SK-N-SH (cell line): ENCODE results near the gene ZC3H13. TPM values are rescaled to one million over a fixed set of nuclear protein-coding genes. Genes with fewer than 3 reads are reported as not detected.
A peak's percentile ranks its signal among the peaks of the same experiment; 100 is the strongest.

Experiments
- CTCF ChIA-PET: fragments of 300-600, 350-600 bp; formaldehyde crosslinking; extraction: SDS; loops from one replicate; lab custom pipeline; 2021; lab: Yijun Ruan, JAX
- POLR2A ChIA-PET: fragments of 350-600 bp; sonication (Branson Sonifier 250); formaldehyde crosslinking; extraction: SDS; loops from one replicate; lab custom pipeline; 2020; ENCODE audit warnings: antibody characterized with exemption, inconsistent platforms; lab: Yijun Ruan, JAX
- DNase-seq: peaks from one replicate; pipeline ENCODE4 v3.0.0; 2012
- H2AFZ ChIP-seq: fragments of 200-600 bp; sonication (generic); 2 replicates; pipeline ENCODE4 v1.8.1; 2016; ENCODE audit warnings: antibody characterized with exemption, mild to moderate bottlenecking, low read depth
- H3F3A ChIP-seq: fragments of 200-600 bp; sonication (generic); replicated peaks from 2 replicates; pipeline ENCODE3; 2016; ENCODE audit warnings: antibody characterized with exemption, mild to moderate bottlenecking; ENCODE audit not compliant: insufficient read depth
- H3K27ac ChIP-seq, 2 experiments: fragments of 200-500 bp in 1 of 2; fragments of 200-600 bp in 1 of 2; sonication (Bioruptor generic) in 1 of 2; sonication (generic), shearing (Covaris generic) in 1 of 2; 2 replicates each; pipeline versions ENCODE4 v1.5.1 to v1.6.1; 2014 to 2016; ENCODE audit warnings: low read depth in 2 of 2, inconsistent platforms in 1 of 2, low read length in 1 of 2, mild to moderate bottlenecking in 1 of 2, mixed read lengths in 1 of 2
- H3K27me3 ChIP-seq: fragments of 200-600 bp; sonication (generic), shearing (Covaris generic); 2 replicates; pipeline ENCODE4 v1.6.1; 2016; ENCODE audit warnings: mixed run types; ENCODE audit not compliant: insufficient read depth
- H3K36me3 ChIP-seq, 2 experiments: fragments of 200-500 bp in 1 of 2; fragments of 200-600 bp in 1 of 2; sonication (Bioruptor generic) in 1 of 2; sonication (generic) in 1 of 2; replicated peaks in 1 of 2; 2 replicates each; pipeline versions ENCODE3 to v1.5.1; 2014 to 2016; ENCODE audit warnings: low read length in 1 of 2, mild to moderate bottlenecking in 1 of 2; ENCODE audit not compliant: insufficient read depth in 2 of 2, control insufficient read depth in 1 of 2
- H3K4me1 ChIP-seq, 2 experiments: fragments of 200-500 bp in 1 of 2; fragments of 200-600 bp in 1 of 2; sonication (Bioruptor generic) in 1 of 2; sonication (generic), shearing (Covaris generic) in 1 of 2; 2 replicates each; pipeline versions ENCODE4 v1.5.1 to v1.6.1; 2014 to 2016; ENCODE audit warnings: low read depth in 1 of 2, low read length in 1 of 2, mixed run types in 1 of 2; ENCODE audit not compliant: insufficient read depth in 2 of 2, control insufficient read depth in 1 of 2
- H3K4me2 ChIP-seq: fragments of 200-600 bp; sonication (generic), shearing (Covaris generic); 2 replicates; pipeline ENCODE4 v1.6.1; 2017; ENCODE audit warnings: mixed run types
- H3K4me3 ChIP-seq, 2 experiments: fragments of 200-500 bp in 1 of 2; fragments of 200-600 bp in 1 of 2; sonication (Bioruptor generic) in 1 of 2; sonication (generic), shearing (Covaris generic) in 1 of 2; 2 replicates each; pipeline versions ENCODE4 v1.5.1 to v1.8.1; 2014 to 2016; ENCODE audit warnings: low read depth in 2 of 2, inconsistent platforms in 1 of 2, low read length in 1 of 2, mild to moderate bottlenecking in 1 of 2, mixed read lengths in 1 of 2, moderate library complexity in 1 of 2
- H3K79me2 ChIP-seq: fragments of 200-600 bp; sonication (generic); 2 replicates; pipeline ENCODE4 v1.8.1; 2017; ENCODE audit warnings: mild to moderate bottlenecking; ENCODE audit not compliant: insufficient read depth
- H3K9ac ChIP-seq: fragments of 200-600 bp; sonication (generic); 2 replicates; pipeline ENCODE4 v1.6.1; 2017; ENCODE audit warnings: mixed run types
- H3K9me2 ChIP-seq: fragments of 200-600 bp; sonication (generic); 2 replicates; pipeline ENCODE4 v1.6.1; 2017; ENCODE audit warnings: mixed run types
- H3K9me3 ChIP-seq: fragments of 200-600 bp; sonication (generic); 2 replicates; pipeline ENCODE4 v1.6.1; 2017; ENCODE audit warnings: mixed run types, mild to moderate bottlenecking, moderate library complexity
- H4K20me1 ChIP-seq: fragments of 200-600 bp; sonication (generic); 2 replicates; pipeline ENCODE4 v1.6.1; 2017; ENCODE audit warnings: mild to moderate bottlenecking, mixed run types; ENCODE audit not compliant: insufficient read depth
- ELF1 ChIP-seq: IDR thresholded peaks from 2 replicates; pipeline ENCODE4 v1.4.0; 2012
- EZH2phosphoT487 ChIP-seq: fragments of 200-600 bp; sonication (generic); IDR thresholded peaks from 2 replicates; pipeline ENCODE4 v1.6.1; 2017; ENCODE audit warnings: low read depth, mixed run types, mild to moderate bottlenecking, antibody characterized with exemption, moderate library complexity, borderline replicate concordance
- FOSL2 ChIP-seq: IDR thresholded peaks from 2 replicates; pipeline ENCODE4 v1.4.0; 2012; ENCODE audit warnings: low read depth, mild to moderate bottlenecking, moderate library complexity, borderline replicate concordance
- FOXJ3 ChIP-seq: sonication (generic); formaldehyde crosslinking; IDR thresholded peaks from 2 replicates; pipeline ENCODE4 v1.5.1; 2020; ENCODE audit warnings: mild to moderate bottlenecking, missing genetic modification reagents
- FOXM1 ChIP-seq: IDR thresholded peaks from 2 replicates; pipeline ENCODE4 v1.4.0; 2012; ENCODE audit warnings: low read depth, mild to moderate bottlenecking
- GABPA ChIP-seq: IDR thresholded peaks from 2 replicates; pipeline ENCODE4 v1.4.0; 2012; ENCODE audit warnings: low read depth, mild to moderate bottlenecking
- GATA2 ChIP-seq: sonication (generic); formaldehyde crosslinking; IDR thresholded peaks from 2 replicates; pipeline ENCODE4 v1.5.0; 2020; ENCODE audit warnings: mild to moderate bottlenecking, missing genetic modification reagents
- JUND ChIP-seq: IDR thresholded peaks from 2 replicates; pipeline ENCODE4 v1.4.0; 2012
- MEF2A ChIP-seq: IDR thresholded peaks from 2 replicates; pipeline ENCODE4 v1.4.0; 2012; ENCODE audit warnings: low read depth, borderline replicate concordance
- NRF1 ChIP-seq: IDR thresholded peaks from 2 replicates; pipeline ENCODE4 v1.6.1; 2012; ENCODE audit warnings: low read depth, mild to moderate bottlenecking, low read length
- POLR2AphosphoS5 ChIP-seq: IDR thresholded peaks from 2 replicates; pipeline ENCODE4 v1.6.1; 2012; ENCODE audit warnings: low read depth, low read length
- RCOR1 ChIP-seq: fragments of 150-350 bp; IDR thresholded peaks from 2 replicates; pipeline ENCODE4 v1.6.1; 2017; ENCODE audit warnings: antibody characterized with exemption, low read length
- RFX5 ChIP-seq: IDR thresholded peaks from 2 replicates; pipeline ENCODE4 v1.6.1; 2012; ENCODE audit warnings: mild to moderate bottlenecking, improper control_type of control experiment, low read length
- RXRA ChIP-seq: IDR thresholded peaks from 2 replicates; pipeline ENCODE4 v1.4.0; 2012; ENCODE audit warnings: low read depth, mild to moderate bottlenecking, borderline replicate concordance
- SIN3A ChIP-seq: IDR thresholded peaks from 2 replicates; pipeline ENCODE4 v1.6.1; 2012; ENCODE audit warnings: low read depth, mild to moderate bottlenecking, low read length, moderate library complexity, borderline replicate concordance
- TAF1 ChIP-seq: IDR thresholded peaks from 2 replicates; pipeline ENCODE4 v1.6.1; 2012; ENCODE audit warnings: low read depth, mild to moderate bottlenecking, low read length, moderate library complexity, borderline replicate concordance
- TEAD4 ChIP-seq: IDR thresholded peaks from 2 replicates; pipeline ENCODE4 v1.4.0; 2012; ENCODE audit warnings: mild to moderate bottlenecking, borderline replicate concordance; ENCODE audit not compliant: insufficient read depth
- USF2 ChIP-seq: fragments of 150-350 bp; IDR thresholded peaks from 2 replicates; pipeline ENCODE4 v1.6.1; 2017; ENCODE audit warnings: antibody characterized with exemption, low read length, low read depth, borderline replicate concordance
- WGBS: methylation state at CpG from one replicate; pipeline ENCODE4 v1.1.6; 2017; ENCODE audit warnings: low lambda C conversion rate; 5-methylcytosine and 5-hydroxymethylcytosine counted together
- polyA plus RNA-seq, 3 experiments: library from polyadenylated mRNA; depleted of rRNA; stranded (reverse); fragments of >200 nt; gene quantifications; 2 replicates each; pipeline ENCODE4 v1.2.3, GENCODE V29; 2012
- TF ChIP-seq, protein P1 (sequence below): fragments of 200-600 bp; sonication (generic); IDR thresholded peaks from 2 replicates; pipeline ENCODE4 v1.6.1; 2017; ENCODE audit warnings: antibody characterized with exemption, mild to moderate bottlenecking, moderate library complexity

Gene ZC3H13
- polyA plus RNA-seq, 1 of the 3 experiments (the other 2 are of a cell fraction): 4.4 TPM

DNA sequence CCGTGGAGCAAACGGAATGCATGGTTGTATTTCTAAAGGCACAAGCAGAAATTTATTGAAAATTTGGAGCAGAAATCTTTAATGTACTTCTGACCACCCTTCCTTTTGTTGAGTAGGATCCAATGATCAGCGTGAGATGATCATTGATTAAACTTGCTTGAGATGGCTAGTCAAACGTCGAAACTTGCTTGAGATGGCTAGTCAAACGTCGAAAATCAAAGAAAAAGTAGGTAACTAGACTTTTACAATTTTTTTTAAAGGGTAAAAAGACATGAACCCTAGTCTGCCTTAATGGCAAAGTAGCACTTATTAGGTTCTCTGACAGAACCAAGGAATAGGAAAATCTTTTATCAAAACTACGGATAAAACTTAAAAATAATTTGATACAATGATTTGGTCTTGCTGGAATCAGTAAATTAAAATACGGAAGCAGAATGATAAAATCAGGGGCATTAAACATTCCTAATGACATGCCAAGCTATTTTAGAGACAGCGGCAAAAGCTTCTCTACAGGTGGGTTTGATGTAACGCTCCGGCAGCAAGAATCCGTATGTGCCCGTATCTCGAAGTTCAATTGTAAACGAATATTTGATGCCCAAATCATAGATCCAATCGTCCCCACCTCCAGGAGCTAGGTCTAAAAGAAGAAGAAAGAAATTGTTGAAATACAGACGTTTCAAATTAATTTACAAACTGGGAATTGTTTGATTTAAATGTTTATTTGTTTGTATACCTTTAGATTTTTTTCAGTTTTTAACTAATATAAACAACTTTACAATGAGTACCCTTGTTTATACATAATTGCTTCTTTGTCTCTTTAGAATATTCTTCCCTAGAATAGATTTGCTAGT, 841 bp upstream of the ZC3H13 start:
- Histone ChIP-seq H3K4me1 (peaks cover 4 to 17% of the 10 kb centered on the region in 2 experiments; a peak in 2 of 4 replicates), H3K27ac (peak overlapping the region; percentile 28 to 93; a peak in 3 of 4 replicates), H3K79me2 (peaks cover 46% of the 10 kb centered on the region), H2AFZ (peak overlapping the region; percentile 100), H3F3A (peaks cover 6% of the 10 kb centered on the region), H3K9me2 (no peaks in the 10 kb centered on the region), H3K9ac (peak overlapping the region; percentile 95), H4K20me1 (peaks cover 21% of the 10 kb centered on the region)
- ChIA-PET CTCF (interaction anchor here (0.5 to 1.5 kb wide), 3 partner anchors 19 to 73 kb away, joined by 3 to 7 read pairs (median 4); no protein-coding TSS in a partner anchor), POLR2A (interaction anchor here (0.7 kb wide), 1 partner anchor 11 kb away, joined by 3 read pairs; no protein-coding TSS in a partner anchor)
- DNase-seq: peak; percentile 11
- no peak for TF ChIP-seq SIN3A
- TF ChIP-seq POLR2AphosphoS5: no peak
- TF ChIP-seq GATA2 (CRISPR knock-in tag): no peak
- no peak for TF ChIP-seq FOSL2
- no peak for TF ChIP-seq NRF1
- no peak for TF ChIP-seq MEF2A
- no peak for TF ChIP-seq USF2
- TF ChIP-seq RFX5: no peak
- TF ChIP-seq ELF1: no peak
- TF ChIP-seq TEAD4: no peak
- TF ChIP-seq, protein P1, sequence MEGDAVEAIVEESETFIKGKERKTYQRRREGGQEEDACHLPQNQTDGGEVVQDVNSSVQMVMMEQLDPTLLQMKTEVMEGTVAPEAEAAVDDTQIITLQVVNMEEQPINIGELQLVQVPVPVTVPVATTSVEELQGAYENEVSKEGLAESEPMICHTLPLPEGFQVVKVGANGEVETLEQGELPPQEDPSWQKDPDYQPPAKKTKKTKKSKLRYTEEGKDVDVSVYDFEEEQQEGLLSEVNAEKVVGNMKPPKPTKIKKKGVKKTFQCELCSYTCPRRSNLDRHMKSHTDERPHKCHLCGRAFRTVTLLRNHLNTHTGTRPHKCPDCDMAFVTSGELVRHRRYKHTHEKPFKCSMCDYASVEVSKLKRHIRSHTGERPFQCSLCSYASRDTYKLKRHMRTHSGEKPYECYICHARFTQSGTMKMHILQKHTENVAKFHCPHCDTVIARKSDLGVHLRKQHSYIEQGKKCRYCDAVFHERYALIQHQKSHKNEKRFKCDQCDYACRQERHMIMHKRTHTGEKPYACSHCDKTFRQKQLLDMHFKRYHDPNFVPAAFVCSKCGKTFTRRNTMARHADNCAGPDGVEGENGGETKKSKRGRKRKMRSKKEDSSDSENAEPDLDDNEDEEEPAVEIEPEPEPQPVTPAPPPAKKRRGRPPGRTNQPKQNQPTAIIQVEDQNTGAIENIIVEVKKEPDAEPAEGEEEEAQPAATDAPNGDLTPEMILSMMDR: no peak
- TF ChIP-seq EZH2phosphoT487: no peak
- TF ChIP-seq TAF1: no peak
- no peak for TF ChIP-seq FOXJ3 (CRISPR knock-in tag)
- TF ChIP-seq GABPA: no peak
- TF ChIP-seq FOXM1: no peak
- no peak for TF ChIP-seq RCOR1
- no peak for TF ChIP-seq RXRA
- TF ChIP-seq JUND: no peak
- TF ChIP-seq, all 33 proteins: peak for 0
- no peaks in the 10 kb centered on the region for H3K9me3 ChIP-seq
- peak overlapping the region; percentile 97 for H3K4me3 ChIP-seq
- H3K4me2 ChIP-seq: peak overlapping the region; percentile 86
- no peaks in the 10 kb centered on the region for H3K27me3 ChIP-seq
- WGBS: 7% methylated on average over 18 of the region's 18 CpGs
- H3K36me3 ChIP-seq: no peaks in the 10 kb centered on the region
